Esophagus muscularis mucosa (tissue), 4 donors: ENCODE data around the gene TMCO4.

ENCODE experiments used
- EP300 ChIP-seq: sonication (generic); formaldehyde crosslinking; IDR thresholded peaks from one replicate; pipeline ENCODE4 v1.6.1; 2017; ENCODE audit warnings: antibody characterized with exemption
- POLR2A ChIP-seq: fragments of 450-650 bp; IDR thresholded peaks from one replicate; pipeline ENCODE4 v1.6.1; 2017; ENCODE audit warnings: antibody characterized with exemption, moderate library complexity, mild to moderate bottlenecking, low read depth
- POLR2AphosphoS5 ChIP-seq, 2 donors: sonication (generic); formaldehyde crosslinking; IDR thresholded peaks; one replicate each; pipeline ENCODE4 v1.6.1; 2017; ENCODE audit warnings: antibody characterized with exemption in 2 of 2
- TF ChIP-seq, protein P1 (sequence below), 3 experiments: fragments of 200-600 bp in 2 of 3; fragments of 450-650 bp in 1 of 3; sonication (generic) in 2 of 3; IDR thresholded peaks; one replicate each; pipeline ENCODE4 v1.5.1; 2017 to 2019; ENCODE audit warnings: antibody characterized with exemption in 3 of 3, mild to moderate bottlenecking in 2 of 3, moderate library complexity in 1 of 3

DNA sequence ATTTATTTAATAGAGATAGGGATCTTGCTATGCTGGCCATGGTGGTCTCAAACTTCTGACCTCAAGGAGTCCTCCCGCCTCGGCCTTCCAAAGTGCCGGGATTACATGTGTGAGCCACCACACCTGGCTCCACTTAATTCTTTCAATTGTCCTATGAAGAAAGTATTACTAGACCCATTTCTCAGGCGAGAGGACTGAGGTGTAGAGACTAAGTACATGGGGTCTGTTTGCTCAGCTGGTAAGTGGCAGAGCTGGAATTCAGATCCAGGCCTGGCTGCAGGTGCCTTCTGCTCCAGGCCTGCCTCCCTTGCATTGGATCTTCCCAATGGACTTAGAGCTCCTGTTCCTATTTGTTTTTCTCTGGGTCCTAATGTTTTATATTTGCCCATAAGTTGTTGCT, 79.5 kb downstream of the TMCO4 start:
- TF ChIP-seq, protein P1, sequence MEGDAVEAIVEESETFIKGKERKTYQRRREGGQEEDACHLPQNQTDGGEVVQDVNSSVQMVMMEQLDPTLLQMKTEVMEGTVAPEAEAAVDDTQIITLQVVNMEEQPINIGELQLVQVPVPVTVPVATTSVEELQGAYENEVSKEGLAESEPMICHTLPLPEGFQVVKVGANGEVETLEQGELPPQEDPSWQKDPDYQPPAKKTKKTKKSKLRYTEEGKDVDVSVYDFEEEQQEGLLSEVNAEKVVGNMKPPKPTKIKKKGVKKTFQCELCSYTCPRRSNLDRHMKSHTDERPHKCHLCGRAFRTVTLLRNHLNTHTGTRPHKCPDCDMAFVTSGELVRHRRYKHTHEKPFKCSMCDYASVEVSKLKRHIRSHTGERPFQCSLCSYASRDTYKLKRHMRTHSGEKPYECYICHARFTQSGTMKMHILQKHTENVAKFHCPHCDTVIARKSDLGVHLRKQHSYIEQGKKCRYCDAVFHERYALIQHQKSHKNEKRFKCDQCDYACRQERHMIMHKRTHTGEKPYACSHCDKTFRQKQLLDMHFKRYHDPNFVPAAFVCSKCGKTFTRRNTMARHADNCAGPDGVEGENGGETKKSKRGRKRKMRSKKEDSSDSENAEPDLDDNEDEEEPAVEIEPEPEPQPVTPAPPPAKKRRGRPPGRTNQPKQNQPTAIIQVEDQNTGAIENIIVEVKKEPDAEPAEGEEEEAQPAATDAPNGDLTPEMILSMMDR (IDR thresholded peaks at IDR 0.05) = no peak
- no peak for TF ChIP-seq POLR2AphosphoS5 (IDR thresholded peaks at IDR 0.05)
- TF ChIP-seq POLR2A = no peak
- no peak for TF ChIP-seq EP300
